AG08395 (cell line): ENCODE measurements around the gene ABL2.

Source experiments
- DNase-seq: peaks from one replicate; pipeline ENCODE4 v3.0.0; 2012; ENCODE audit warnings: mixed read lengths, low spot score

ABL2 gene

DNA sequence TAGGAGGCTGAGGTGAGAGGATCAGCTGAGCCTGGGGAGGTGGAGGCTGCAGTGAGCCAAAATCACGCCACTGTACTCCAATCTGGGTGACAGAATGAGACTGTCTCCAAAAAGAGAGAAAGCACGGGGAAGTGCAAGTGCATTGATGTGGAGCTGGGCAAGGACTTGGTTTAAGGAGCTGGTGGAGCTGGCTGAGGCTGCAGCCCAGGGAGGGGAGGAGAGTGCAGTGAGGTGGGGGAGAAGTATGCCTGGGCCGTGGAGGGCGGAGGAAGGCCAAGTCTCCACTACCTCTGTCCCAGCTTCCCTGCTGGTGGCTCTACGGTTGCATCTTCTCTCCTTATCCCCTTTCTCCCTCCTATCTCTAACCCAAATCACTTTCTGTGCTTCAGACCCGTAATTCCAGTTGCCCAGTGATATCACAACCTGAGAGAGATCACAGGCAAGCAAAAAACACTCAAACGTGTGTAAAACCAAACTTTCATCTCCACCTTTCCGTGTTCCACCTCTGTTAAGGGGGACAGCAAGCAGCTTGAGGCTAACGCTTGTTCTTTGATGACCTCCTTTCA, 136.5 kb downstream of the ABL2 start:
- no peak for DNase-seq

DNA sequence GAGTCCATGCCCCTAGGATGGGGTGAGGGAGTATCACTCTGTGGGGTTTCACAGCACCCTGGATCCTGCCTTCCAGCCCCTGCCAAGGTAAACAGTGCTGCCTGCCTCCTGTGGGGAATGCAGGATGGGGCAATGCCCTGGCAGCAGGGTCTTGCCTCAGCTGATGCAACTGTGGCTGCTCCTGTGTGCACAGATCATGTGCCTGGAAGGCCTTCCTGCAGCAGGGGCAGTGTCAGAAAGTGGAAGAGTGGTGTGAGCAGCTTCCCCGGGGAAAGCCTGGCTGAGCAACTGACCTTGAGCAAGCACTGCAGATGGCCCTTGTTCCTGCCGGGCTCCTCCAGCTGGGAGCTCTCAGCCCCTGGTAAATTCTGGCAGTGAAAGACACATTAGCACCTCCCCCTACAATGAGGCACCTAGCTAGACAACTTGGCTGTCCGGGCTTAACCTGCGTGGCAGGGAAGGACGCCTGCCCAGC, 137.7 kb downstream of the ABL2 start:
- peak; percentile 55 for DNase-seq

DNA sequence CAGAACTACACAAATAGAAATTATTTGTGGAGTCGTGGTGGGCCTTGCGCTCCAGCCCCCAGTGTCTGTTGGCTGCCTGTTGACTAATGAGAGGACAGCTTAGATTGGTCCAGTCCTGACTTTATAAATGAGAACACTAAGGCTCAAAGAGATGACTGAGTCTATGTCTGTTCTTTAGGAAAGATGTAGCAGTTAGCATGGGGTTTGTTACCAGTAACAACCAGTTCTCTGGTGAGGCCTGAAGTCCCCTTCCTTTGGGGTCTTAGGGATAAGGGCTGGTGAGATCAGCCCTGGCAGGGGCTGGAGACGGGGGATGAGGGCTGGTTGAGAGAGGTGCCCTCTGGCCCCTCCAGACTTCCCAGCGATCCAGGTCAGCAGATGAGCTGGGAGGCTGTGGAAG, 138.6 kb downstream of the ABL2 start:
- no peak for DNase-seq

DNA sequence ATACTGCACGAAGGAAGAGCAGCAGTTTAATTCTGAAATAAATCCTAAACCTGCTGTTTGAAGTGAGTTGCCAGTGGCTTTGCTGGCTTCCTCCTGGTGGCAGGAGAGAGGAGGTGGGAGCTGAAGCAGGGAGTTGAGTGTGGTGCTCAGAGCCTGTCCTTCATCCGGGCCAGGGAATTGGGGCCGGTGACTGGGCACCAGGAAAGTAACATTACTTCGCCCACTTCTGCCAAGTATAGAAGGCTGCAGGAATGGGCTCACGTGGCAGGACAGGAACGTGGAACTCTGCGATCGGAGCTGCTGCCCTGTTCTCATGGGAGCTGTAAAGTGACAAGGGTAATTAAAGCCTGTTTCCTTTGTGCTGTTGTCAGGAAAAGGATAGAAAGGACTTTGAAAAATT, 139.0 kb downstream of the ABL2 start:
- no peak for DNase-seq

DNA sequence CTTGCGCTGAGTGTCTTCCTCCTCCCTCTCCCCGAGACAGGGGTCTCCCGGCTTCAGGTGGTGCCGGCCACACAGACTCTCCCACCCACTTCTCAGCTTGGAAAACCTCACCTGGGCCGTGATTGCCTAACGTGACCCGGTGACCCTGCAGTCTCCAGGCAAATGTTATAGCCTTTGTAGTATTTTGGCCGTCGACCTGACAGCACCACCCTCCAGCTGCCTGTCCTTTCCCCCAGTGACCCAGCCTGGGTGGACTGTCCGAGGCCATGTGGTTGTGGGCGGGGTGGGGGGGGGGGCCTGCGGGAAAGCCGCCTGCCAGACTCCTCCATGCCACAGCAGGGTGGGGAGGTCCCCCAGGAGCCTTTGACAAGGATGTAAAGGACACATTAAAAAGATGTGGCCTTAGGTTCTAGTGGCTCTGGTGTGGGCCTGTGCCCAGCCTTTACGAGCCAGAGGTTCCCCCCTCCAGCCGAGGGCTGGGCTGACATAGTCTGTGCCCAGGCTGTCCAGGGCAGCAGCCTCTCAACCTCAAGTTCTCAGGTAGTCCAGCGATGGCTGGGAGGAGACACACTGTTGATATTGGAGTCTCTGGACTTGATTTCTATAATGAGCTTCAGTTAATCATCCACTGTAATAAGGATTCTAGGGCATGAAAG, 139.5 kb downstream of the ABL2 start:
- no peak for DNase-seq

DNA sequence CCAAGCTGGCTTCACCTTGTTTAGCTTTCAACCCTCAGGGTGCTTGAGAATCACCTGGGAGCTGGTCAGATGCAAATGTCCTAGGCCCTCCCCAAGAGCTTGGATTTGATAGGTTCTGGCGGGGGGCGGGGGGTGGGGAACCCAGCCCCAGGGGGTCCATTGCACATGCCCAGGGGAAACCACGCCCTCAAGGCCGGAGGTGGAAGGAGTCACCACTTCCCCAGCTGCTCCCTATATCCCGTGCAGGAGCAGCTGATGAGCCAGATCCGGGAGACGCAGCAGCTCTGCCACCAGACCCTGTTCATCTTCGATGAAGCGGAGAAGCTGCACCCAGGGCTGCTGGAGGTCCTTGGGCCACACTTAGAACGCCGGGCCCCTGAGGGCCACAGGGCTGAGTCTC, 141.8 kb downstream of the ABL2 start:
- DNase-seq: no peak

DNA sequence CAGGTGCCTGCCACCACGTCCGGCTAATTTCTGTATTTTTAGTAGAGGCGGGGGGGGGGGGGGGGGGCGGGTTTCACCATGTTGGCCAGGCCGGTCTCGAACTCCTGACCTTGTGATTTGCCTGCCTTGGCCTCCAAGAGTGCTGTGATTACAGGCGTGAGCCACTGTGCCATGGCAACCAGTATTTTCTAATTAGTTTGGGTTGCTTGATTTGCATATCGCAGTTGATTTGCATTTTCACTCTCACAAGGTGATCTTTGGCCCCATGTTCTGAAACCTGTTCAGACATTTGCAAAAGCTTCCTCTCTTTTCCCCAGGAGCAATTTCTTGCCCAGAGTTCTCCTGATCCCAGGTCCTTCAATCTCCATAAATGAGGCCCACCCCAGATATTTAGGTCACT, 145.9 kb downstream of the ABL2 start:
- no peak for DNase-seq

DNA sequence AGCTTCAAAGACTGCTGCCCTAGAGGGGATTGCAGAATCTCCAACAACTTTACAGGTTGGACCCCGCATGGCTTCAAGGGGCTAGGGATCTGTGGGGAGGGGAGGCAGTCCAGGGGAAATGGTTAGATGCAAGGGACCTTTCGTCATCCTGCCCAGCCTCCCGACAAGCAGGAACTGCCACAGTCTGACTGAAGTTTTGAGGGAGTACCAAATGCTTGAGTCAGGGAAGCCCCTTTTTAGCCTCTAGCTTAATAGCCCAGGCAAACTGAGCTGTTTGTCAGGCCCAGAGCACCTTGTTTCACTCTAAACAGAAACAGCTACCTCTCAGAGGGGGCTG, 146.5 kb downstream of the ABL2 start:
- DNase-seq: no peak

DNA sequence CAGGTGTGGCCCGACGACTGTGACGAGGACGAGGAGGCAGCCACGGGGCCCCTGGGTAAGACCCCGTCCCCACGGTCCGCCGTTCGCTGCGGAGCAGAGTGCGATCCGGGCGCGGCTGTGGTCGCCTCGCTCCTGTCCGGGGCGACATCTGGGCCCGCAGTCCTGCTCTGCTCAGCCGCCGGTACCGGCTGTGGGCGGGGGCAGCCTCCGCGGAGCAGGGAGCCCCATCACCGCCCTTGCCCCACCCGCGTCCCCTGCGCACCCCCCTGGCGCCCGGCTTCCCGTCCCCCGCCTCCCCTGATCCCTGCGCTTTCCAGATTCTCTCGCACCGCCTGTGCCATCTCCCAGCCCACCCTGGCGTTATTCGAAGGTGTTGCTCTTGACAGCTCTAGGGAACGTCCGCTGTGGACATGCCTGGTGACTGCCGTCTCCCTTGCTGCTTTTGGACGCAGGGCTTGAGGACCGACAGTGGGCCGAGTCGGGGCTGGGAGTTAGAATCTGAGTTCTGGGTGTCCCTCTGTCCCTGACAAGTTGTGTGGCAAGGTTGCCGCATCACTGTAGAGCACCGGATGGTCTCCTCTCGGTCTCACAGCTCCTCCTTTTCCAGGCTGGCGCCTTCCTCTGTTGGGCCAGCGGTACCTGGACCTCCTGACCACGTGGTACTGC, 147.0 kb downstream of the ABL2 start:
- DNase-seq: peak; percentile 43

DNA sequence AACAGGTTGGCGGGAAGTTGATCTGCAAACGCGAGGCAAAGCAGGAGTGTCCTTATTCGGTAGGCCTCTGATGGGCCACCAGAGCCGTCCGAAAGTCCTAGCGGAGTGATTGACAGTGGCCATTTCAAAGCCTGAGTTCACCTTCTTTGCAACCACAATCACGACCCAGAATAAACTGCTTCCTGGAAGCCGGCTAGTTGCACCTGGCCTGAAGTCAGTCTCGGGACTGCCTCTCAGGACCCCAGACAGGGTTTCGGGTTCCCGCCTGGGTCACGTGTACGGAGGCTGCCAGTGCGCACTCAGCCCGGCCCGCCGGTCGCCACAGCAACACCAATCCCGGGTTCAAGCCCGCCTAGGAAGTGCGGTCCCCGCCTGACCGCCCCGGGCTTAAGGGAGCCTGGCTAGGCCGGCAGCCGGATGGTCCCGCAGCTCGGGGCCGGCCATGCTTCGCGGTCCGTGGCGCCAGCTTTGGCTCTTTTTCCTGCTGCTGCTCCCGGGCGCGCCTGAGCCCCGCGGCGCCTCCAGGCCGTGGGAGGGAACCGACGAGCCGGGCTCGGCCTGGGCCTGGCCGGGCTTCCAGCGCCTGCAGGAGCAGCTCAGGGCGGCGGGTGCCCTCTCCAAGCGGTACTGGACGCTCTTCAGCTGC, 147.7 kb downstream of the ABL2 start, which contains the start of gene TOR3A:
Gene TOR3A (plus strand): TSS at position 384 of the 646 bp plus-strand sequence. CDS start 59 bp downstream, at position 443.
- peak; percentile 94 for DNase-seq

DNA sequence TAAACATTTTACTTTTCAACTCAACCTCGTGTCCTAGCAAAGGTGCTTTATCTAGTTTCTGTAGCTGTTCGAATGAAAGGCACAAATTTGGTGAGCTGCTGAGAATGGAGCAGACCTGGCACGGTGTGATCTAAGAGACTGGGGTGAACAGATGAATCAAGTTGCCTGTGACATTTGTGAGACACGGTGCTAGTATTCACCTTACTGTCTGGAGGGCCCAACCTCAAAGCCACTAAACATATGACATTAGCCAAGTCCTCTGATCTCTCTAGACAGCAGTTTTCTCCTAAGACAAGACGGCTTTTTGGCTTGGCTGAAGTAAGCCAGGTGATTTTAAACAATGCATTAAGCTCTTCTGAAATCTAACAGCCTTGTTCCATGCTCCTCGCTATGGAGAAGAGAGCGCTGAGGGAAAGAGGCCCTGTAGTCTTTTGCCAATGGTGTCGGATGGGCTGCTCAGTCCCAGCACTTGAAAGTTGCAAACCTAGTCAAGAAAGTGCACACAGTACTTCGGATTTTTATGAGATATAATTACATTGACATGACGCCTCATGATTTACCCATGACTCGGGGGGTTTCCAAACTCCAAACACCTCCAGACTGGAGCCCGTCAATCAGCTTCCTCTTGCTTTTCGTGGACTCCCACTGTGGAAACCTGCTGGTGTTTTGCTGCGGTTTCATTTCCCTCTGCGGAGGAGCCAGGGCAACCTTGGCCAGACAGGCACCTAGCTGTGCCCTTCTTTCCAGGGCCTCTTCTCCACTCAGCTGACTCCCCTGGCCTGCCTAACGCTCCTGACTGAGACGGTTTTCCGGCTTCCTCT, 148.4 kb downstream of the ABL2 start:
- DNase-seq: no peak

DNA sequence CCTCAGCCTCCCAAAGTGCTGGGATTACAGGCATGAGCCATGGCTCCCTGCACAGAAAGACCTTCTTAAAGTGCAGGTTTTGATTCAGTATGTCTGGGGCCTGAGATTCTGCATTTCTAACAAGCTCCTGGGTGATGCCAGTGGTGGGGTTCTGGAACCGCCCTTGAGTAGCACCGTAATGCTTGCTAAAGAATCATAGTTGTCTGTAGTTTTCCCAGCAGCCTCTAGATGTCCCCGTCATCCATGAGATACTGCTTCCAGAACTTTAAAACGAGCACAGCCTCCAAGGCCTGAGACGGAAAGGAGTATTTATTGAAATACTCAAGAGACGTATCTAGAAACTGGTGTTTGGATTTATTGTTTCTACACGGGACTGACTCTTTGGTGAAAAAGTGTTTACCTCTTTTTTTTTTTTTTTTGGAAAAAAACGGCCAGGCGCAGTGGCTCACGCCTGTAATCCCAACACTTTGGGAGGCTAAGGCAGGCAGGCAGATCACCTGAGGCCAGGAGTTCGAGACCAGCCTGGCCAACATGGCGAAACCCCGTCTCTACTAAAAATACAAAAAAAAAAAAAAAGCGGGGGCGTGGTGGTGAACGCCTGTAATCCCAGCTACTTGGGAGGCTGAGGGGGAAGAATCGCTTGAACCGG, 150.2 kb downstream of the ABL2 start:
- peak; percentile 76 for DNase-seq

DNA sequence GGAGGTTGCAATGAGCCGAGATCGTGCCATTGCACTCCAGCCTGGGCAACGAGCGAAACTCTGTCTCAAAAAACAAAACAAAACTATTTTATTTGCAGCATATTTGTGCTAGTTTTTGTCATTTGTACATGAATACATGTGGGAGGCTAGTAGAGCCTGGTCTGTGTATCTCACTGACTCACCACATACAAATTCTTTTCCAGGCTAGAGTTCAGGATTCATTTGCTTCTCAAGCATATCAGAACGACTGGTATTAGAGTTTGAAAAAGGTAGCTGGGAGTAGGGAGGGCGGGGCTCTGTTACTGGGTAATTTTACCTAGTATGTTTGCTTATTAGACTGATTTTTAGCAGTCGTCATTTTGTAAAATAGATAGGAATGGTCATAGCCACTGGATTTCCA, 152.1 kb downstream of the ABL2 start:
- peak; percentile 44 for DNase-seq

DNA sequence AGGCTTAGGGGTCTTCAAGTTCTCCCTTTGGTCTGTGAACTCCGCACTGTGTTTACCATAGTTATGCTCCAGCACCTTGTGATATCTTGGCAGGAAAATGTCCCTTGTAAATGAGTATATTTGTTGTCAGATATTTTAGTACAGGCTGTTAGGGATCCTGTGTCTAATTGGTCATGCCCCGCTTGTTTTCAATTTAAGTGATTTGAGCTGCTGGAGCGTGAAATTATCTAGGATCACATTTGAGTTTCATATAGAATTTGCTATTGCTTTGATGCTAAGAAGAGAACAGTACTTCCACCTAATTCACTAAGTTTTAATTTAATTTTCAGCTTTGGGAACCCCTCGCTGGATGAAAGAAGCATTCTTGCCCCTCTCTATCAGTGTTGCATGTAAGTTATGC, 163.0 kb downstream of the ABL2 start:
- no peak for DNase-seq

DNA sequence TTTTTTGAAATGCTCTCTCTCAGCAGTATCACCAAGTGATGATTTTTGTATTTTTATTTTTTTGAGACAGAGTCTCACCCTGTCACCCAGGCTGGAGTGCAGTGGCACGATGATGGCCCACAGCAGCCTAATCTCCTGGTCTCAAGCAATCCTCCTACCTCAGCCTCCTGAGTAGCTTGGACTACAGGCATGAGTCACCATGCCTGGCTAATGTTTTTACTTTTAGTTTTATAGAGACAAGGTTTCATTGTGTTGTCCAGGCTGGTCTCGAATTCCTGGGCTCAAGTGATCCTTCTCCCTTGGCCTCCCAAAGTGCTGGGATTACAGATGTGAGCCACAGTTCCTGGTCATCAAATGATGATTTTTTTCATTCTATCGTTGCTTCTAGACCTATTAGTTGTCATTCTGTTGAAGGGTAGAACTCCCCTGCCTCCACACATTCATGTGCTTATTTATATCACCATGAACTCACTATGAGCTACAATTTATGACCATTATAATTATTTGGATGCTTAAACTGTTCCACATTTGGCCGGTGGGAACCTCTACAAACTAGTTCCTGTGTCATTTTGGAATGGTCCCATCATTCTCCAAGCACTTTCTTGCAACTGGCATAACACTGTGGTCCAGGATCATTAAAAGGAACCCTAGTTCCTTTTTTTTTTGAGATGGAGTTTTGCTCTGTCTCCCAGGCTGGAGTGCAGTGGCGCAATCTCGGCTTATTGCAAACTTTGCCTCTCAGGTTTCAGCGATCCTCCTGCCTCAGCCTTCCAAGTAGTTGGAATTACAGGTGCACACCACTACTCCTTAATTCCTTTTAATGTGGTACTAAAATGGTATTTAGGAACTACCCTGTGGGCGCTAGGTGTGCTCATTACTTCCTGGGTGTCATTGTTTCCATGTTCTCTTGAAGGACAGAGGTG, 167.9 kb downstream of the ABL2 start:
- no peak for DNase-seq

DNA sequence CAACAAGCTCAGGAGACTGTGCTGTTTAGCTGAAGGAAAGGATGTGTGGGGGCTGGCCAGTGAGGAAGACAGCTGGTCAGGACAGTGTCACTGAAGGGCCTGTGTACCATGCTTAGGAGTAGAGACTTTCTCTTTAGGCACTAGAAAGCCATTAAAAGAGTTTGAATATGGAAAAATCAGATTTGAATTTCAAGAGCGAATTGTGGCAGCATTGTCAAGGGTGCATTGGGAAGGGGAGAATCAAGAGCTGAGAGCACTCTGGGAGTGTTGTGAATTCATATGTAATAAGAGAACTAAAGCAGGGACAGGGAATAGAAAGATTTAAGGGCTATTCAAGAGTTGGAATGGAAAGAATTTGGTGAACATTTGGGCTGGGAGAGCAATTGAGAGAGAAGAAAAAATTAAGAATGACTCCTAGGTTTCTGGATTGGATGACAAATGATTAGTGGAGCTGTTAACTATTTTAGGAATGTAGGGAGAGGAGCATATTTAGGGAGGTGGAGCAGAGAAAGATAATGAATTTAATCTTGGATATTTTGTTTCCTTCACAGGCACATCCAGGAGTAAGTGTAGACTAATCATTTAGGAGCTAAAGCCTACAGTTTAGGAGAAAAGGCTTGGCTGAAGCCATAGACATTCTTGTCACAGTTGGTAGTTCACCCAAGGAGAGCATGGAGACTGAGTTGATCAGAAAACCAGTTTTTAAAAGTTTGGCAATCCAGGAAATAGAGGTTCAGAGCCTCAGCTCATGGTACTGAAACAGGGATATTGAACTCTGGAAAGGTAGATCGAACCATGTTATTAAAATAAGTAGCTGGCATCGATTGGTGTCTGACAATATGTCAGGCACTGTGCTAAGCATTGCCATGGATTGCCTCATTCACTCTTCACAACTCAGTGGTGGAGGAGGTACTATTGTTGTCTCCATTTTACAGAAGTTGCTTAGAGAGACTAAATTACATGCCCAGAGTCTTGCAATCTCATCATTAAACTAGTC, 170.7 kb downstream of the ABL2 start:
- DNase-seq: peak; percentile 69

DNA sequence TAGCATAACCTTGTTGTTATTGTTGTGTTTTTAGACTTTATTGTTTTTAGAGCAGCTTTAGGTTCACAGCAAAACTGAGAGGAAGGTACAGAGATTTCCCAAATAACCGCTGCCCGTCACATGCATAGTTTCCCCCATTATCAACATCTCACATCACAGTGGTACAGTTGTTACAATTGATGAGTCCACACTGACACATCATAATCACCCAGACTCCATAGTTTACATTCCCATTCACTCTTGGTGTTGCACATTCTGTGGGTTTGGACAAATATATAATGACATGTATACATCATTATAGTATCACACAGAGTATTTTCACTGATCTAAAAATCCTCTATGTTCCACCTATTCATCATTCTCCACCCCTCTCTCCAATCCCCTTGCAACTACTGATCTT, 173.5 kb downstream of the ABL2 start:
- DNase-seq: no peak

DNA sequence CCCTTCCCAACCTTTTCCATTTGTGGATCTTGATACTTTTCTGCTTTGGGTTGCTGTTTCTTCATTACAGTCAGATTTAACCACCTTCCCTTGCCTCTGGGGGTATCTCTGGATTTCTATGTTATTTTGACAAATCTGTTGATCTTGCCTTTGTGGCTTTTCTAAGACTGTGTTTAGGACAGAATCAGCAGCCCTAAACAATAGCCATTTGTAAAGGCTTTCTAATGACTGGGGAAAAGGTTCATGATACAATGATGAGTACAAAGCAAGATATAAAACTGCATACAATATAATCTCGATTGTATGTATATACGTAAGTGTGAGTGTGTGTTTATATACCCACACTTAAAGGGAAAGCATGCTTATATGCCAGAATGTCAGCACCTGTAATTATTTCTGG, 176.0 kb downstream of the ABL2 start:
- no peak for DNase-seq

DNA sequence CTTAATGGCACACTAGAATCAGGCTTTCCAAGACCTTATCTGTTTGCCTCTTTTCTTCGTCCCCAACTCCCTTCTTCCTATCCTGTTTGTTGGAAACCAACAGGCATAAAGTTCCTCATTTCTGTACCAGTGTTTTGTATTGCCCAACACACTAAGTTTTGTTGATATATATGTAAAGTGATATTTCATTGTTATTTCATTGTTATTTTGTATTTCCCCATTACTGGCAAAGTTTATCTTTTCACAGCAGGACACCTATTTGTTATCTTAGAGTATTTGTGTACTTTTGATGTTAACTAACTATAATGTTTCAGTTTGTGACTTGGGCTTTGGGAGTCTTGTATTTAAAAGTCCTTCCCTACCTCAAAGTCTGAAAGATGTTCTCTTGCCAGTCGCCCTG, 176.7 kb downstream of the ABL2 start:
- no peak for DNase-seq
